Measurements from ENCODE around the gene CD300LB.

- TF ChIP-seq, protein P1, sequence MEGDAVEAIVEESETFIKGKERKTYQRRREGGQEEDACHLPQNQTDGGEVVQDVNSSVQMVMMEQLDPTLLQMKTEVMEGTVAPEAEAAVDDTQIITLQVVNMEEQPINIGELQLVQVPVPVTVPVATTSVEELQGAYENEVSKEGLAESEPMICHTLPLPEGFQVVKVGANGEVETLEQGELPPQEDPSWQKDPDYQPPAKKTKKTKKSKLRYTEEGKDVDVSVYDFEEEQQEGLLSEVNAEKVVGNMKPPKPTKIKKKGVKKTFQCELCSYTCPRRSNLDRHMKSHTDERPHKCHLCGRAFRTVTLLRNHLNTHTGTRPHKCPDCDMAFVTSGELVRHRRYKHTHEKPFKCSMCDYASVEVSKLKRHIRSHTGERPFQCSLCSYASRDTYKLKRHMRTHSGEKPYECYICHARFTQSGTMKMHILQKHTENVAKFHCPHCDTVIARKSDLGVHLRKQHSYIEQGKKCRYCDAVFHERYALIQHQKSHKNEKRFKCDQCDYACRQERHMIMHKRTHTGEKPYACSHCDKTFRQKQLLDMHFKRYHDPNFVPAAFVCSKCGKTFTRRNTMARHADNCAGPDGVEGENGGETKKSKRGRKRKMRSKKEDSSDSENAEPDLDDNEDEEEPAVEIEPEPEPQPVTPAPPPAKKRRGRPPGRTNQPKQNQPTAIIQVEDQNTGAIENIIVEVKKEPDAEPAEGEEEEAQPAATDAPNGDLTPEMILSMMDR (IDR thresholded peaks at IDR 0.05; ENCODE audit: borderline replicate concordance, extremely low read depth, low read length, poor library complexity, severe bottlenecking) = no peak
- TF ChIP-seq EZH2 (IDR thresholded peaks at IDR 0.05; ENCODE audit: borderline replicate concordance, low read depth, low read length, severe bottlenecking) = no peak
These were observed 23.1 kb downstream of the CD300LB start for GRCh38 chr17:74508156-74508555.

All from DND-41 (cell line).